Suppressor macrophage treated with lipopolysaccharide for 1 hour (primary cell): Measurements from ENCODE around the gene MBNL2.

Experiments used
- DNase-seq, 3 donors: peaks; one replicate each; pipeline ENCODE4 v3.0.0-alpha.2; 2020 to 2022

Gene MBNL2

DNA sequence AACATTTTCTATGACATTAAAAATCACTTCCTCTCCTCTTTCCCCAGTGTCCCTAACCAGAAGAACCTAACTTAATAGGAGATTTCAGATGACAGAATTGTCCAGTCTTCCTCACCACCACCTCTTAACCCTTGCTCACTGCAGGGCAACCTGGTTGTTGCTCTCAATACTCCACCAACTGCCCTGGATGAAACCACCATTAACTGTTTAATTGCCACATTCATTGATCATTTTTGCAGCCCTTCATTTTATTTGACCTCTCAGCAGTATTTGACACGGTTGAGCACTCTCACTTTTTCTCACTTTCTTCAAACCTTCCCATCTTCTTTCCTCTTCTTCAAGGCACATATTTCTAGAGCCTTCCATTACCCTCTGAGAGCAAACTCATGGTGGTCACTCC is 84.0 kb downstream of the MBNL2 start:
- no peak for DNase-seq

DNA sequence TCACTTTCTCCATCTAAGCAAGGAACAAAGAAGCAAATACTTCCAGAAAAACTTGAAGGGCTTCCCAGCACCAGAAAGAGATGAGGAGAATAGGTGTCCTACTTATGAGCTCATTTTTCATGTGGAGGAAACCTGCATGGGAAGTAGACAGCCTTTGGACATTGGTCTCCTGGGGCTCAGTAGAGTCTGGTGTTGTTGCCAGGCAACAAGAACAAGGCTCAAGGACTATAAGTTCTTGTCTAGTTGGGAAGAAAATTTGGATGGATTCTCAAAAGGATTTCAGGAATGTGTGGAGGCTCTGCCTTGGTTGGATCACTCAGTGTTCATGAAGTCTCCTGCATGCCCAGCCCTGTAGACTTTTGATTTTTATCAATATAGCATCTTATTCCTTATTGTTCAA is 84.5 kb downstream of the MBNL2 start:
- DNase-seq, result no peak

DNA sequence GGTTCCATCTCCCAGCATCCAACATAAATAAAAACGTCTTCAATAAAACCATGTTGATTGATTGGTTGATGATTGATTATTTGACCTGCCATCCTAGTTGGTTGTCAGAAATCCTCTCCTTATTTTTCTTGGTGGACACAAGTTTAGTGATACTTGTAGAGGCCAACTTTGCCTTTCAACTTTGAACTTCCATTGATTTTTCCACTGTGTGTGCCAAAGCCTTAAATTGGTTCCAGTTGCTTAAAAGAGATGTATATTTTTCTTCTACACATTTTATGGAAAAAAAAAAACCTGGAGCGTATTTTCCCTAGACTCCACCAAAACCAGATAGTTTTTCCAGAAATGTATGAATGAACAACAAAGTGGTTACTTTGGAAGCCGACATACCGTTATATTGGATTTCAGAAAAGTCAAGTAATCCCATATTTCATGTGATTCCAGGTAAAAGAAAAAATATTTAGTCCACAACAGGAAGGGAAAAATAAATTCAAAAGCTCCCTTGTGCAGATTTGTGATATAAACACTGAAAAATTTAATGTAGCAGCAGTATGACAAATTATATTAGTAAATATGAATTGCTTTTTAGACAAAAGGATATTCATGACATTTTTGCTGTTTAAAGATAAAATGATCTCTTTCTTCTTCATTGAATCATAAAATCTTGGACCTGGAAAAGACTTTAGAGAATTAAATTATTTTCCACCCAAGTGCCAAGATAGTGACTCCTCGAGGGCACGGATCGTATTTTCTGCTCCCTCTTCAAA is 85.2 kb downstream of the MBNL2 start:
- no peak for DNase-seq

DNA sequence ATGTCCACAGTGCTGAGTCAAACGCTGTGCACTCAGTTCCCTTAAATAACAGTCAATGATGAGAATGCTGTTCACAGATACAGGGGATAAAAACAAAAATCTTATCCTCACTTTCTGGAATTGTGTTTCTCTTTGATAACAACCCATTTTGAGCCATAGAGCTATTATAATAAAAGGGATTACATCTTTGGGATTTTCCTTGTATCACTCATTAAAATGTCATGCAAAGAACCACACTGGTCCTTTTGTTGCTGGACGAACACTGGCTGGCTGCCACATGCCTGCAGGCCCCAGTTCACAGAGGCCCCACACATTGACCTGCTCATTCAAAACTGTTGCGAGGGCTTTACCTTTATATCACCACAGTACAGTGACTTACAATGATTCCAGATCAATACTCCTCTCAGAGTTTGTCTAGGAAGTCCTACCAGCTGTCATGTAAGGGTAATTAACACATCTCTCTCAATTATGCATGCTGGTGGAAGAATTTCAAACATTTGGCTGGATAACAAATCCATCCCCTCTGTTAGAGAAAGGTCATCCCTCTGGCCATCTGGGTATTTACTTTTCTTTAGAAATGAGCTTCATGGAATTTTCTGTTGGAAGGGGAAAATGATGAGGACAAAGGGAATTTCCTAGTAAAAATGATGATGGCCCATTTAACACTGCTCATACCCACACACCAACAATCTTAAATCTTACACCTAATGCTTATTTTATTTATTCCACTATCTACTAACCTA is 85.9 kb downstream of the MBNL2 start:
- DNase-seq, result no peak

DNA sequence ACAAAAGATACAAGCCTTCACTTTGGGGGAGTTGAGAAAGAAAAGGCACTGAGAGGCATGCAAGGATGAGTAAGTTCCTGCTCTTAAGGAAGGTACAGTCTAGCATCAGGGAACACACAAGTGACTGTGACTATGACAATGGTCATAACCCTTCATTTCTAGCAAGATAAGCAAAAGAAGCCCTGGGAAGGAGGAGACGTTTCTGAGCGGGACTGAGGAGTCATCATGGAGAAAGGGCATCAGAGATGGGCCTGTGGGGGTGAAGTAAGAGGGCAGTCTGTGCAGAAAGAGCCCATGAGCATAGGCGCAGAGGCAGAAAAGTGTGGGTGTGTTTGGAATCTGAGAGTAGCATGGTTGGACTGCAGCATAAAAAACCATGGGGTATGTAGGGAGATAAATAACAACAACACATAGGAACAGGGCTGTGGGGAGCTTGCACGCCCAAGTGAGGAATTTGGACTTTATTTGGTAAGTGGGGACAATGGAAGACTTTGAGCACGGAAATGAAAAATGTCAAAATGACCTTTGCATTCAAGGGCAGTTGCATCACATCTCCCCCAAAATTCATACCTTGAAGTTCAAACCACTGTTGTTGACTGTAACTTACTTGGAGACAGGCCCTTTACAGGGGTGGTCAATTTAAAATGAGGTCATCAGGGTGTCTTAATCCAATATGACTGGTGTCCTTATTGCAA is 86.7 kb downstream of the MBNL2 start:
- DNase-seq, result peak in 1 of 3 donors; percentile 21

DNA sequence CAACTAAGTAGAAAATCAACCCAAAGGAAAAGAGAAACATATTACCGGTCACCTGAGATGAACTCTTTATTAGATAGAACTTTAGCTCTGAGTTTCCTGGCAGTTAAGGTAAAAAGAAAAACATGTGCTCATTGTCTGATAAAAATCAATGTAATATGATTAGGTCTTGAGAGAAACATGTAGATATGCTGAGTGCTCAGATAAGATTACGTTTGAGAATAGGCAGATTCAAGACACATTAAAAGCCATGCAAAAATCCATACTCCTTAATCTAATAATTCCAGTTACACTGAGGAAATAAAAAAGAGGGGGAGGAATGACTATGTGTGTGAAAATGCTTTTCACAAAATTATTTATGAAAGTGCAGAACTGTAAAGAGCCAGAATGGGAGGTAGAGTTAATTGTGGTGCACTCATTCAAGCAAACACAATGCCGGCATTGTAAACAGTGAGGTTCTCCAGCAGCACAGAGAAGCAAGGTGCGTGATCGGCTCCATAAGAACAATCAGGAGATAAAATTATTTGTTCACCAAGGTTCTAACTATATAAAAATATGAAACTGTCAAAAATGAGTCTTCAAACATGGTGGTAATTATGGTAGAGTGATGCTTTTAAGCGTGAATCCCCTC is 88.8 kb downstream of the MBNL2 start:
- no peak for DNase-seq

DNA sequence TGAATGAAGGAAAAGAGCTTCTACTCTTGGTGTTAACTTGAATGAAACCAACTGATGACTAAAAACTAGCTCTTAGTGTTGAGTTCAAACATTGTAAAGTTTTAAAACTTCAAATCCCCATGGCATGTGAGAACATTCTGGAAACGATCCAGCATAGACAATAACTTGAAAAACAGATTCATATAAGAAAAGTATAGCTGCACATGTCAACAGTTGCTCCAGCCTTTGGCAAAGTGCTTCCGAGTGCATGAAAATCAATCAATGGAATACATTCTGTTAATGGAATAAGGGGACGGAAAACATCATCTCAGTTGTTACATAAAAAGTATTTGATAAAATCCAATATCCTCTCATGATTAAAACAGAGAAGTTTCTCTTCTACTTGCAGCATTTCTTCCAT is 89.8 kb downstream of the MBNL2 start:
- DNase-seq, result no peak

DNA sequence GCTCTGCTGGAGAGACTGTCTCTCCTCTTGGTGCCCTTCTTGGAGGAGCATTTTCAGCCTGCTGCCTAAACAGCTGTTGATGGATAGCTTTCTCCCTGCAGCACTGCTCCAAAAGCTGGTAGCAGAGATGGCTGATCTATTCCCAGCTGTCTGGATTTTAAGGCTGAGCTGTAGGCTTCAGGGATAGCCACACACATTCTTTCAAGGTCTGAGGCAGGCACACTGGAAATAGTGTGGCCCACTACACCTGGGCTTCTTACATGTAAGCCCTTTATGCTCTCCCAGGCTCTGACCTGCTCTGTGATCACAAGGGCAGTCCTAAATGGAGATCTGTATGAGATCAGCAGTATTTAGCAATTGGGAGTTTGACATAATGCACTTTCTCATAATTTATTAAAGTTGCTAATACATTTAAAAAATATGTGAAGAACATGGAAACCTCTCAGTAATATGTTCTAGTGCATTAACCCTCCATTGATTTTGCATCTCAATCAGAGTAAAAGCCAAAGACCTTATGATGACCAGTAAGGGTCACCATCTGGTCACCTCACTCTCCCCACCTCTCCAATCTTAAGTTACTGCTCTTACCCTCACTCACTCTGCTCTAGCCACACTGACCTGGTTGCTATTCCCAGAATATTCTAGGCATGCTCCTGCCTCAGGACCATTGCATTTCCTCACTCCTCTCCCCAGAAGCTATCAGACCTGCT is 91.6 kb downstream of the MBNL2 start:
- DNase-seq, result no peak

DNA sequence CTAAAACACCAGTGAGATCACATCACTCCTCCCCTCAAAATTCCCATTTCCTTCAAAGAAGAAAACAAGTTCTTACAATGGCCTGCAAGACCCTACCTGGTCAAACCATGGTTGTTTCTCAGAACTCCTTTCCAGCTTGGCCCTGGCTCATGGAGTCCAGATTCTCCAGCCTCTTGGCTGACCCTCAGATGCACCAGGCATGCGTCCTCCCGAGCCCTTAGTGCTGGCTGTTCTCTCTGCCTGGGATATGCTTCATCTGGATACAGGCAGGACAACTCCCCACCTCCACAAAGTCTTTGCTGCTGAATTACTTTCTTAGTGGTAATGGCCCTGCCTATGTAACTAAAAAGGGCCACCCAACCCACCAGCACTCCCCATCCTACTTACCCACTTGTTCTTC is 94.3 kb downstream of the MBNL2 start:
- no peak for DNase-seq

DNA sequence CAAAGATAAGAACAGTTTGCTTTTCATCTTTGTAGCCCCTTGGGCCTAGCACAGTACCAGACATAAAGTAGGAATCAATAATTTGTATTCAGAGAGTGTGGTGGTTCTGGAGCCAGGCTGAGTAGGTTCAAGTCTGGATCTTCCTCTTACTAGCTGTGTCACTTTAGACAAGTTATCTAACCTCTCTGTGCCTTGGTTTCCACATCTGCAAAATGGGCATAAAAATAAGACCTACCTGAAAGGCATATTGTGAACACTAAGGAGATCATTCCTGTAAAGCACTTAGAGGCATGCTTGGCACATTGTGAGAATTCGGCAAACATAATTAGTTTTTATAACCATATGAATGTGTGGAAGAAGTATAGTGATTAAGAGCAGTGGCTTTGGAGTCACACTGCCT is 95.8 kb downstream of the MBNL2 start:
- DNase-seq, result no peak

DNA sequence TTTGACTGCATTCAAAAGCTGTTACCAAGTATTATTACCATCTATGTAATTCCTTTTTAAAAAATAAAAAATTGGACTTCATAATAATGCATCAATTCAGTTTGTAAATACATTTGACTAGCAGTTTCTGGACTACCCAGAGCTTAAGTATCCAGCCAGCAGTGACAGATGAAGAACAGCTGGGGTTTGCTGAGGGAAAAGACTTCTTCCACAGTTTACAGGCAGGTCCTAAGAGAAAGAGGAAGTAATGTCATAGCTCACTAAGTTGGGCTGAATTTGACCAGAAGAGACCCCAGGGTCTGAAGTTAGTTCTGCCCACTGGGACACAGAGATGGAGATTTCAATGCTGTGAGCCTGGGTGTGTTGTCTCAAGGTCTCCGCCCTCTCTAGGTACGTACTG is 96.4 kb downstream of the MBNL2 start:
- no peak for DNase-seq

DNA sequence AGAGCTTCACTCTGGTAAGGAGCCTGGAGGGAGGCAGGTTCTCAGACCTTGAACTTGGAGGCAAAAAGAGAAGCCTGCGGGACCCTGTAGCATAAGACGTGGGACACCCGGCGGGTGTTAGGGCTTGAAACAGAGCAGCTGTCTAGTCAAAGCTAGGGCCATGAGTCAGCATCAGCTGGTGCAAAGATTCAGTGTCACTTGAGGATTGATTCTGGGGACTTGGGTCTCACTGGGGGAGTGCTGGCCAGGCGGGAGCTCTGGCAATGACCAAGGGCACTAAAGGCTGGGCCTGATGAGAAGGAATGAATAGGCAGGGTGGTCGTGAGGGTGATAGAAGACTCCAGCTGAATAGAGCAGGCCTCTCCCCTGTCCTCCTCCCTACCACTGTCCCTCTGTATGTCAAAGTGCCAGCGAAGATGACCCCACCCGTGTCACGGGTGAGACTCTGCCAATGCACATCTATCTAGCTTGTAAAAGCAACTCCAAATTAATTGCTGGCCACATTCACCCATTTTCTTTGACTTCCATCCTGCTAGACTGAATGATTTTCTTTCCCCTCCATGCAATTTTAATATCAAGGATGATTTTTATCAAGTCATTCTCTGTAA is 97.1 kb downstream of the MBNL2 start:
- DNase-seq, result no peak

DNA sequence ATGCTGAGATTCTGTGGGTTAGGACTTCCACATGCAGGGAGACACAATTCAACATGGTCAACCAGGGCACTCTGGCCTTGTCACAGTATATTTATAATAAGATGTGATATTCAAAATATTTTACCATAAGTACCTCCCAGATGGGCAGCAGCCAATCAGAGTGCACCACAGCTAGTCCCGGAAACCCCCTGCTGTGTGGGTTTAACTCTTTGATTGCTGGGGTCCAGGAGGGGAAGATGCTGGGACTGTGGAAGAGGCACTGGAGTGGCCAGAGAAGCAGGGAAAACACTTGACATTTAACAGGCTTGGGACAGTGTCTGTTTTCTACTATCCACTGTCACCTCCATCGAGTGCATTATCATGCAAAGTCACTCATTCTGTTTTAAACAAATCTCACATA is 99.0 kb downstream of the MBNL2 start:
- DNase-seq, result no peak

DNA sequence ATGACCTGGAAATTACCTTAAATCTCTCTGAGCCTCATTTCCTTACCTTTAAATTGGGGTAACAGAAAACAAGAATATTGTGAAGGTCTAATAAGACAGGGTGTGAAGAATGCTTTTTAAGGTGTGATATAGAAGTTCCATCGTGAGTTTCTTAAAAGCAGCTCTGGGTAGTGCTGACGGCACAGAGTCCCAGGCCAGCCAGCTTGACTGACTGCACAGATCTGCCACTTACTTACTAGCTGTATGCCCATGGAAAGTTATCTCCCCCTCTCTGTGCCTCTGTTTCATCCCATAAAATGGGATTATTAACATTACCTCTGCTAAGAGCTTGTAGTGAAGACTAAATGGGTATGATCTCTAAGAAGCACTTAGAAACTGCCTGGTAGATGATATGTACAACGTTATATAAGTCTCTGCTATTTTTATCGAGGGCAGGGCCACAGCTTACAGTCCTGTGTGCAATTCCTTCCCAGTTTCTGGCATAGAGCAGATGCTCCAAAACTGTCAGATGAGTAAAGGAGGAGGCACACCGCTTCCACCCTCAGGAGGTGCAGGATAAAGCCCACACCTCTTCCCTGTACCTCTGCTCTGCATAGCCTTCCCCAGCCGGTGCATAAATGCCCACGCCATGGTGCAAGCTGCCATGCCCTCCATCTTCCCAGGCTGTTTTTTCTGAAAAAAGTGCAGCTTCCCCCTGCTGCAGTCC is 99.6 kb downstream of the MBNL2 start:
- DNase-seq, result no peak

DNA sequence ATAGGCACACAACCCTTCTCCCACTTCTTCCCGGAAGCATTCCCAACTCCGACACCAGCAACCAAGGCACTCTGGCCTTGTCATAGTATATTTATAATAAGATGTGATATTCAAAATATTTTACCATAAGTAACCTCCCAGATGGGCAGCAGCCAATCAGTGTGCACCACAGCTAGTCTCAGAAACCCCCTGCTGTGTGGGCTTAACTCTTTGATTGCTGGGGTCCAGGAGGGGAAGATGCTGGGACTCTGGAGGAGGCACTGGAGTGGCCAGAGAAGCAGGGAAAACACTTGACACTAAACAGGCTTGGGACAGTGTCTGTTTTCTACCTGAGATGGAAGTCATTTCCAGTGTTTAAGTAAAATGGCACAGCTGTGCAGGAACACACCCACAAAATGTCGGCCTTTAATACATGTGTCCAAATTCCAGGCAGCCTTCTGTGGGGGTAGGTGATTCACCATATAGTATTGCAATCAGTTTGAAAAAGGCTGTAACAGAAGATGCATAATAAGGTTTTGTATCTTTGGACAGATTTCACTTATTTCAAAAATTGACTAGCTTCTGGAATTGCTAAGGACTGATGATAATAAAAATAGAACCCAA is 100.7 kb downstream of the MBNL2 start:
- DNase-seq, result no peak

DNA sequence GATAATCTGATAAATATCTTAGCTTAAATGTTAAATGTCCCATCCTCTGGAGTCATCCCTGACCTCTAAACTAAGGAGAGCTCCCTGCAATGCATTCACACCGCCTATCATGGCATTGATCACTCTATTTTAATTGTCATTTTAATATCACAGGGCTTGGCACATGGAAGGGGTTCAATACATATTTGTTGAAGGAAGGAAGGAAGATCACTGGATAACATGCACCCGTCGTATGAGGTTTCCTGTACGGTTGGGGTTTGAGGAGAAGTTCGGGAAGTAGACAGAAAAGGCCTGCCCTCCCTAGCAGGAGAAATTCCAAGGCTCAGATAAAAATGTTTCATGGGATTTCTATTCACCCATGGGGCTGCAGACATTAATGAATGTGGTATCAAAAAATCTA is 102.0 kb downstream of the MBNL2 start:
- no peak for DNase-seq

DNA sequence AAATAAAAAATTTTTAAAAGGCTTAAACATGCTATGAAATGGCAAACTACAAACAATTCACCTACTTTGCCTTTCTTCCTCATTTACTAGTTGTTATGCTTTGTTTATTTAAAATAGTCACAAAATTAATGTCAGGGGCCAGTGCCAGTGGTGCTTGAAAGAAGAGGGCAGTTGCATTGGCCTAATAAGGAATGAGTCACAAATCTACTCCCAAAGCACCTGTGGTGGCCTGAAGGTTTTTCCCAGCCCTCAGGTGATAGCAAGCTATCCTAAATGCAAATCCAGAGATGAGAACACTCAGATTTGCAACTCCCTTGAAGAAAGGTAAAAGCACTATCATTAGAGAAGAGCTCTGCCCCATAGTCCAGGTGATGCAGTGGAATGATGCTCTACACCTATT is 103.6 kb downstream of the MBNL2 start:
- no peak for DNase-seq

DNA sequence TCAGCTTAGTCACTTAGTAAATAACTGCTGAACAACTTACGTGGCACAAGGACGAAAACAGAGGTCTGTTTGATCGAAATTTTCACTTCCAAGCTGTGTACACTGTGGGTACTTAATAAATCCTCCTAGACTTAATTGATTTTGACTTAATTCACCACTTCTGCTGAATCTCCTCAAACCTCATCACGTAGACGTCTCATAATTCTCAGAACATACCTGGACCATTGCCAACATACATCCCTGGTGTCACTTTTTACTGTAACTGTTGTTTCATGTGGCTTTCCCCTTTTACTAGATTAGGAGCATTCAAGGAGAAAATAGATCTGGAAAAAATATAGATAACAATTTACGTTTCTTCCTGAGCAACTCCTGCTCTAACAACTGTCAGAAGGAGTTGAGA is 105.0 kb downstream of the MBNL2 start:
- DNase-seq, result no peak

DNA sequence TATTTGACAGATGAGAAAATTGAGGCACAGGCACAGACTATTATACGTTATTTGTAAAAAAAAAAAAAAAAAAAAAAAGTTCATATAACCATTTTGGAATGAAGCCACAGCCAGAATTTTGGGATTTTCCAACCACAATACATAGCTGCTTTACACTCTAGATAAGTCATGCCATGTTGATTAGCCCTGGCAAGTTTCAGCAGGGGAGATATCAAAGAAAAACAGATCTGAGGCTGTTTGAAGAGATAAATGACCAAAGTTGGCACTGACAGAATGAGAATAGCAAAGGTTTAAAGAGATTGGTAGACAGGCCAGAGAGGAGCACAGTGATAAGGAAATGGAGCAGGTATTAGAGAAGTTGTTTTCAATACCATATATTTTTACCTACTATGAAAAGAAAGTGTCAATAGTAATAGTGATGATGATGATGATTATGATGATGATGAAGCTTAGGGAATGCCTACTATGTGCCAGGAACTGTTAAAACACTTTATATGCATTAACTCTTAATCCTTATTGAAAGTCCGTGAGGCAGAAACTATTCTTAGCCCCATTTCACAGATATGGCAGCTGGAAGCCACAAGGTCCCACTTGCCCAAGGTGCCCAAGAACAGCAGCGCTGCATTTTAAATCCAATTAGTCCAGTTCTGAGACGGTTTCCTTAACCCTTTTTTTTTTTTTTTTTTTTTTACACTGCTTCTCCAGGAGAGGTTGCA is 105.5 kb downstream of the MBNL2 start:
- no peak for DNase-seq

DNA sequence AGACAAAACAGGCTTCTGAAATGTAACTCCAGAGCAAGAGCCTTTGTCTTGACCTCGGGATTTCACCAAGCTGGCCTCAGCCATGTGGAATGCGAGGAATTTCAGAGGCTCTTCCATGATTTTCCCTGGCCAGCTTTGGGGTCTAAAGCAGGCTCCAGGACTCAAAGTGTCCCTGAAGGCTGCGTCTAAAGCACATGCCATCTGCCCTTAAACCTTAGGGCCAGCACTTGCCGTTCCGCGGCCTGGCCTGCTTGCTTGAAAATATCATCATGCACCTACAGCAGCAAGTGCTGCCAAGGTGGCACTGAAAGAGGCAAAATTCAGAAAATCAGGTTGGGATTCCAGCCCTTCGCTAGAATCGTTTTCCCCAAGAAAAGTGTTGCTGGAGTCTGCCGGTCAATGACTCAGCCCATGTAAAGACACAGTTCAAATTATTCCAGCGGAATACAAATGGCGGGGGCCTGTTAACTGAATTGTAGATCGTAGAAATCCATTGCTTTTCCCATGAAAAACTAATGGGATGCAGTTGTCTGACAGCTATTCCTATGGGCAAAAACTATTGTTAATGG is 106.2 kb downstream of the MBNL2 start:
- no peak for DNase-seq
